ENCODE data around the gene RAF1. TPM values are rescaled to one million over a fixed set of nuclear protein-coding genes. Genes with fewer than 3 reads are reported as not detected.

The RAF1 gene
- total and polyA plus RNA-seq, 2 experiments from 2014 or later, result 39.5 to 123 TPM

DNA sequence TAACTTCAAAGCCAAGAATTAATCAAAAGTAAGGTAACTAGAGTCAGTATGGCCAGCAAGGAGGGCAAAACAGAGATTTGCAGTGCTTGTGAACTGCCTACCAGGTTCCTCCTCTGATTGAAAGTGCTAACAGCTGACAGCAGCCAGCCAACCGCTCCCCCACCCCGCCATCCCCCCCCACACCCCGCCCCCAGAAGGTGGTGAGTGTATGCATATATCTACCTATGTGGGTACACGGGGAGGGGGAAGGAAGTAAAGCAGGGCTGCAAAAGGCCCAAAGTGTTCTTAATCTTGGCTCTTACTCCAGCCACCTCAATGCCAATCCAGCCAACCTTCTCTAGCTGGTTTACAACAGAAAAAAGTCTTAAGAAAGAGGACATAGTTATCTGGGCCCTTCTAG lies 50.7 kb downstream of the RAF1 start:
- 0 out of 2 replicates have a peak overlapping the region, but pooled peaks have one; percentile 25 for H3K27ac Mint-ChIP-seq
- Histone ChIP-seq H3K4me1 (ENCODE audit: insufficient read depth) (peaks cover 12% of the 10 kb centered on the region), H3K4me3 (no peak overlapping the region), H3K36me3 (ENCODE audit: insufficient read depth) (peaks cover 23% of the 10 kb centered on the region; the same call in 1 of the 2 replicates), H3F3A (replicated peaks; ENCODE audit: low read depth) (no peaks in the 10 kb centered on the region; the same call in 1 of the 2 replicates), H3K9me2 (ENCODE audit: insufficient read depth) (no peaks in the 10 kb centered on the region), H4K20me1 (replicated peaks; ENCODE audit: insufficient read depth) (peaks cover 47% of the 10 kb centered on the region), H3K79me2 (replicated peaks; ENCODE audit: insufficient read depth) (peaks cover 71% of the 10 kb centered on the region), H3K27ac (ENCODE audit: low read depth) (peak overlapping the region; percentile 79), H3K27me3 (ENCODE audit: insufficient read depth) (no peaks in the 10 kb centered on the region), H2AFZ (no peak overlapping the region), H3K4me2 (0 out of 2 replicates have a peak overlapping the region, but pooled peaks have one; percentile 8)
- ATAC-seq (peak; percentile 59), DNase-seq (ENCODE audit: low spot score) (no peak)
- peaks cover 38% of the 10 kb centered on the region for H3K36me3 Mint-ChIP-seq (ENCODE audit: low read depth)
- peaks cover 14% of the 10 kb centered on the region; the same call in 2 of the 3 replicates for H3K4me1 Mint-ChIP-seq
- H3K27me3 Mint-ChIP-seq (ENCODE audit: insufficient read depth, low read depth, poor library complexity), result no peaks in the 10 kb centered on the region
- no peaks in the 10 kb centered on the region for H3K9me3 Mint-ChIP-seq
- no peak overlapping the region for H3K4me3 Mint-ChIP-seq
- no peak for TF ChIP-seq EZH2phosphoT487 (IDR thresholded peaks at IDR 0.05; ENCODE audit: unreplicated experiment)

DNA sequence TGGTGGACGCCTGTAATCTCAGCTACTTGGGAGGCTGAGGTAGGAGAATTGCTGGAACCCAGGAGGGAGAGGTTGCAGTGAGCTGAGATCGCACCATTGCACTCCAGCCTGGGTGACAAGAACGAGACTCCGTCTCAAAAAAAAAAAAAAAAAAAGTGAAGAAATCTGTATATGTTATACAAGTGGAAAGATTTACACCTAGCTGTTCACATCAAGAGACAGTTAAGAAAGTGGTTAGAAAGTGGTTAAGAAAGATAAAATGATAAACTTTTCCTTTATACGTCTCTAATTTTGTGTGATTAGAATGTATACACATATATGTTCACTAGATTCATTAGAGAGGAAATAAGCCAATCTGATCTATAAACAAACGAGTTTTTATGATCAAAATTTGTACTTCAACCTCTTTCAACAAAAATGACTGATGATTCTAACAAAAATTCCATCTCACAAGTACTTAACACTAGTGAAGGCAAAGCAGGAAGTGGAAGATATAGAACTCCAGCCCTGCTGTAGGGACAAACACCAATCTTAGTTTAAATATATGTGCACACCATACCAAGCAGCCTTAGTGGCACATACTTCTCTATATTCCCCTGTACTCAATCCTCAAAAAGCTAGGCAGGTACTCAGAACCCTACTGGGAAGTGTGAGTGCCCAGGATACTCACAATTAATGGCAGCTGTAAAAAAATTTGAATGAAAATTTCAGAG lies 51.2 kb downstream of the RAF1 start:
- Mint-ChIP-seq H3K9me3 (no peaks in the 10 kb centered on the region), H3K36me3 (ENCODE audit: low read depth) (peaks cover 40% of the 10 kb centered on the region), H3K4me3 (no peak overlapping the region), H3K27ac (no peak overlapping the region), H3K27me3 (ENCODE audit: insufficient read depth, low read depth, poor library complexity) (no peaks in the 10 kb centered on the region), H3K4me1 (peaks cover 14% of the 10 kb centered on the region; the same call in 2 of the 3 replicates)
- Histone ChIP-seq H3K9me2 (ENCODE audit: insufficient read depth) (no peaks in the 10 kb centered on the region), H3K4me1 (ENCODE audit: insufficient read depth) (peaks cover 12% of the 10 kb centered on the region), H2AFZ (no peak overlapping the region), H3K27me3 (ENCODE audit: insufficient read depth) (no peaks in the 10 kb centered on the region), H3K27ac (ENCODE audit: low read depth) (no peak overlapping the region), H4K20me1 (replicated peaks; ENCODE audit: insufficient read depth) (peaks cover 47% of the 10 kb centered on the region), H3K79me2 (replicated peaks; ENCODE audit: insufficient read depth) (peaks cover 65% of the 10 kb centered on the region), H3K4me2 (no peak overlapping the region), H3K4me3 (no peak overlapping the region), H3F3A (replicated peaks; ENCODE audit: low read depth) (no peaks in the 10 kb centered on the region; the same call in 1 of the 2 replicates), H3K36me3 (ENCODE audit: insufficient read depth) (peaks cover 22% of the 10 kb centered on the region; the same call in 1 of the 2 replicates)
- TF ChIP-seq, protein P1, sequence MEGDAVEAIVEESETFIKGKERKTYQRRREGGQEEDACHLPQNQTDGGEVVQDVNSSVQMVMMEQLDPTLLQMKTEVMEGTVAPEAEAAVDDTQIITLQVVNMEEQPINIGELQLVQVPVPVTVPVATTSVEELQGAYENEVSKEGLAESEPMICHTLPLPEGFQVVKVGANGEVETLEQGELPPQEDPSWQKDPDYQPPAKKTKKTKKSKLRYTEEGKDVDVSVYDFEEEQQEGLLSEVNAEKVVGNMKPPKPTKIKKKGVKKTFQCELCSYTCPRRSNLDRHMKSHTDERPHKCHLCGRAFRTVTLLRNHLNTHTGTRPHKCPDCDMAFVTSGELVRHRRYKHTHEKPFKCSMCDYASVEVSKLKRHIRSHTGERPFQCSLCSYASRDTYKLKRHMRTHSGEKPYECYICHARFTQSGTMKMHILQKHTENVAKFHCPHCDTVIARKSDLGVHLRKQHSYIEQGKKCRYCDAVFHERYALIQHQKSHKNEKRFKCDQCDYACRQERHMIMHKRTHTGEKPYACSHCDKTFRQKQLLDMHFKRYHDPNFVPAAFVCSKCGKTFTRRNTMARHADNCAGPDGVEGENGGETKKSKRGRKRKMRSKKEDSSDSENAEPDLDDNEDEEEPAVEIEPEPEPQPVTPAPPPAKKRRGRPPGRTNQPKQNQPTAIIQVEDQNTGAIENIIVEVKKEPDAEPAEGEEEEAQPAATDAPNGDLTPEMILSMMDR (conservative IDR thresholded peaks at IDR 0.05; ENCODE audit: low read depth in 2 of 2), result no peak
- TF ChIP-seq CREB1 (CRISPR knock-in tag; IDR thresholded peaks at IDR 0.05; ENCODE audit: low read depth) (no peak), ZNF114 (CRISPR knock-in tag; IDR thresholded peaks at IDR 0.05) (no peak), POLR2AphosphoS5 (IDR thresholded peaks at IDR 0.05; ENCODE audit: low read depth) (no peak), EZH2 (IDR thresholded peaks at IDR 0.05; ENCODE audit: low read depth, unreplicated experiment) (no peak)
- TF ChIP-seq, protein P2, sequence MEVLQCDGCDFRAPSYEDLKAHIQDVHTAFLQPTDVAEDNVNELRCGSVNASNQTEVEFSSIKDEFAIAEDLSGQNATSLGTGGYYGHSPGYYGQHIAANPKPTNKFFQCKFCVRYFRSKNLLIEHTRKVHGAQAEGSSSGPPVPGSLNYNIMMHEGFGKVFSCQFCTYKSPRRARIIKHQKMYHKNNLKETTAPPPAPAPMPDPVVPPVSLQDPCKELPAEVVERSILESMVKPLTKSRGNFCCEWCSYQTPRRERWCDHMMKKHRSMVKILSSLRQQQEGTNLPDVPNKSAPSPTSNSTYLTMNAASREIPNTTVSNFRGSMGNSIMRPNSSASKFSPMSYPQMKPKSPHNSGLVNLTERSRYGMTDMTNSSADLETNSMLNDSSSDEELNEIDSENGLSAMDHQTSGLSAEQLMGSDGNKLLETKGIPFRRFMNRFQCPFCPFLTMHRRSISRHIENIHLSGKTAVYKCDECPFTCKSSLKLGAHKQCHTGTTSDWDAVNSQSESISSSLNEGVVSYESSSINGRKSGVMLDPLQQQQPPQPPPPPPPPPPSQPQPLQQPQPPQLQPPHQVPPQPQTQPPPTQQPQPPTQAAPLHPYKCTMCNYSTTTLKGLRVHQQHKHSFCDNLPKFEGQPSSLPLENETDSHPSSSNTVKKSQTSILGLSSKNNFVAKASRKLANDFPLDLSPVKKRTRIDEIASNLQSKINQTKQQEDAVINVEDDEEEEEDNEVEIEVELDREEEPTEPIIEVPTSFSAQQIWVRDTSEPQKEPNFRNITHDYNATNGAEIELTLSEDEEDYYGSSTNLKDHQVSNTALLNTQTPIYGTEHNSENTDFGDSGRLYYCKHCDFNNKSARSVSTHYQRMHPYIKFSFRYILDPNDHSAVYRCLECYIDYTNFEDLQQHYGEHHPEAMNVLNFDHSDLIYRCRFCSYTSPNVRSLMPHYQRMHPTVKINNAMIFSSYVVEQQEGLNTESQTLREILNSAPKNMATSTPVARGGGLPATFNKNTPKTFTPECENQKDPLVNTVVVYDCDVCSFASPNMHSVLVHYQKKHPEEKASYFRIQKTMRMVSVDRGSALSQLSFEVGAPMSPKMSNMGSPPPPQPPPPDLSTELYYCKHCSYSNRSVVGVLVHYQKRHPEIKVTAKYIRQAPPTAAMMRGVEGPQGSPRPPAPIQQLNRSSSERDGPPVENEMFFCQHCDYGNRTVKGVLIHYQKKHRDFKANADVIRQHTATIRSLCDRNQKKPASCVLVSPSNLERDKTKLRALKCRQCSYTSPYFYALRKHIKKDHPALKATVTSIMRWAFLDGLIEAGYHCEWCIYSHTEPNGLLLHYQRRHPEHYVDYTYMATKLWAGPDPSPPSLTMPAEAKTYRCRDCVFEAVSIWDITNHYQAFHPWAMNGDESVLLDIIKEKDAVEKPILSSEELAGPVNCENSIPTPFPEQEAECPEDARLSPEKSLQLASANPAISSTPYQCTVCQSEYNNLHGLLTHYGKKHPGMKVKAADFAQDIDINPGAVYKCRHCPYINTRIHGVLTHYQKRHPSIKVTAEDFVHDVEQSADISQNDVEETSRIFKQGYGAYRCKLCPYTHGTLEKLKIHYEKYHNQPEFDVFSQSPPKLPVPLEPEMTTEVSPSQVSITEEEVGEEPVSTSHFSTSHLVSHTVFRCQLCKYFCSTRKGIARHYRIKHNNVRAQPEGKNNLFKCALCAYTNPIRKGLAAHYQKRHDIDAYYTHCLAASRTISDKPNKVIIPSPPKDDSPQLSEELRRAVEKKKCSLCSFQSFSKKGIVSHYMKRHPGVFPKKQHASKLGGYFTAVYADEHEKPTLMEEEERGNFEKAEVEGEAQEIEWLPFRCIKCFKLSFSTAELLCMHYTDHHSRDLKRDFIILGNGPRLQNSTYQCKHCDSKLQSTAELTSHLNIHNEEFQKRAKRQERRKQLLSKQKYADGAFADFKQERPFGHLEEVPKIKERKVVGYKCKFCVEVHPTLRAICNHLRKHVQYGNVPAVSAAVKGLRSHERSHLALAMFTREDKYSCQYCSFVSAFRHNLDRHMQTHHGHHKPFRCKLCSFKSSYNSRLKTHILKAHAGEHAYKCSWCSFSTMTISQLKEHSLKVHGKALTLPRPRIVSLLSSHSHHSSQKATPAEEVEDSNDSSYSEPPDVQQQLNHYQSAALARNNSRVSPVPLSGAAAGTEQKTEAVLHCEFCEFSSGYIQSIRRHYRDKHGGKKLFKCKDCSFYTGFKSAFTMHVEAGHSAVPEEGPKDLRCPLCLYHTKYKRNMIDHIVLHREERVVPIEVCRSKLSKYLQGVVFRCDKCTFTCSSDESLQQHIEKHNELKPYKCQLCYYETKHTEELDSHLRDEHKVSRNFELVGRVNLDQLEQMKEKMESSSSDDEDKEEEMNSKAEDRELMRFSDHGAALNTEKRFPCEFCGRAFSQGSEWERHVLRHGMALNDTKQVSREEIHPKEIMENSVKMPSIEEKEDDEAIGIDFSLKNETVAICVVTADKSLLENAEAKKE (CRISPR knock-in tag; IDR thresholded peaks at IDR 0.05), result no peak
- no peak for DNase-seq (ENCODE audit: low spot score)
- no peak for ATAC-seq
